ENCODE measurements around the gene ADAMTSL4.

DNA sequence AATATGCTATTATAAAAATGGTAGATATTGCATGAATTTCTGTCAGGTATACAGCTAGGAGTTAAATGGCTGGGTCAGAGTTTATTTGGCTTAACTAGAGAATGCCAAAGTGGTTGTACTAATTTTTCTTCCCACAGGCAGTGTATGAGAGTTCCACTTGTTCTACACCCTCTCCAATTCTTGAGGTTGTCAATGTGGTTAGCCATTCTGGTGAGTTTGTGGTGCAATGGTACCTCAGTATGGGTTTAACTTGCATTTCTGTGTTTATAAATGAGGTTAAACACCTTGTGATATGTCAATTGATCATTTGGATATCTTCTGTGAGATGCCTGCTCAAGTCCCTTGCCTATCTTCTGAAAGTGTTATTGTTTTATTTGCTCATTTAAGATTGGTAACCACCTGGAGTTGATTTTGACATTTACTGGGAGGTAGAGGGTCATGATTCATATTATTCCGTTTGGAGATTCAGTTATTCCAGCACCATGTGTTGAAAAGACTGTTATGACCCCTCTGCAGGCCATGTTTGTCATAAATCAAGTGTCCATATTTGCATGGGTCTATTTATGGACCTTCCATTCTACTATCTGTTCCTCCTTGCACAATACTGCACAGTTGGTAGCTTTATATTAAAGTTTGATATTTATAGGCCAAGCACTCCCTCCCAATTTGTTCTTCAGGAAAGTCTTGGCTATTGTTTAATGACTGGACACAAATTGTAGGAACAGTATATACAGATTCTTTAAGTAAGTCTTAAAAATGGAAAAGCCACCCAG is 27.8 kb upstream of the ADAMTSL4 start:
- TF ChIP-seq, protein P1, sequence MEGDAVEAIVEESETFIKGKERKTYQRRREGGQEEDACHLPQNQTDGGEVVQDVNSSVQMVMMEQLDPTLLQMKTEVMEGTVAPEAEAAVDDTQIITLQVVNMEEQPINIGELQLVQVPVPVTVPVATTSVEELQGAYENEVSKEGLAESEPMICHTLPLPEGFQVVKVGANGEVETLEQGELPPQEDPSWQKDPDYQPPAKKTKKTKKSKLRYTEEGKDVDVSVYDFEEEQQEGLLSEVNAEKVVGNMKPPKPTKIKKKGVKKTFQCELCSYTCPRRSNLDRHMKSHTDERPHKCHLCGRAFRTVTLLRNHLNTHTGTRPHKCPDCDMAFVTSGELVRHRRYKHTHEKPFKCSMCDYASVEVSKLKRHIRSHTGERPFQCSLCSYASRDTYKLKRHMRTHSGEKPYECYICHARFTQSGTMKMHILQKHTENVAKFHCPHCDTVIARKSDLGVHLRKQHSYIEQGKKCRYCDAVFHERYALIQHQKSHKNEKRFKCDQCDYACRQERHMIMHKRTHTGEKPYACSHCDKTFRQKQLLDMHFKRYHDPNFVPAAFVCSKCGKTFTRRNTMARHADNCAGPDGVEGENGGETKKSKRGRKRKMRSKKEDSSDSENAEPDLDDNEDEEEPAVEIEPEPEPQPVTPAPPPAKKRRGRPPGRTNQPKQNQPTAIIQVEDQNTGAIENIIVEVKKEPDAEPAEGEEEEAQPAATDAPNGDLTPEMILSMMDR (IDR thresholded peaks at IDR 0.05 in 8 of 11, conservative IDR thresholded peaks at IDR 0.05 in 3 of 11) = no peak
- no peak for TF ChIP-seq POLR2A (IDR thresholded peaks at IDR 0.05)
- no peak for TF ChIP-seq POLR2AphosphoS5 (IDR thresholded peaks at IDR 0.05)

Measured in spleen (tissue), 7 donors.